GM18873 (cell line): ENCODE data around the gene ACTG2.
"Not testable (repeated sequence)": the region's sequence is repeated elsewhere in the genome, so short reads cannot be mapped to it uniquely, and the experiment has no call there.

Experiments used
- ATAC-seq: cut with Tn5 transposase; IDR thresholded peaks from one replicate; pipeline ENCODE4 v1.9.1; 2021; ENCODE audit warnings: mild to moderate bottlenecking, moderate library complexity, moderate number of reproducible peaks; ENCODE audit not compliant: unreplicated experiment, low FRiP score

Gene ACTG2

GRCh38 chr2:73891276-73891901, 1.4 kb upstream of the ACTG2 start:
- no peak for ATAC-seq

DNA sequence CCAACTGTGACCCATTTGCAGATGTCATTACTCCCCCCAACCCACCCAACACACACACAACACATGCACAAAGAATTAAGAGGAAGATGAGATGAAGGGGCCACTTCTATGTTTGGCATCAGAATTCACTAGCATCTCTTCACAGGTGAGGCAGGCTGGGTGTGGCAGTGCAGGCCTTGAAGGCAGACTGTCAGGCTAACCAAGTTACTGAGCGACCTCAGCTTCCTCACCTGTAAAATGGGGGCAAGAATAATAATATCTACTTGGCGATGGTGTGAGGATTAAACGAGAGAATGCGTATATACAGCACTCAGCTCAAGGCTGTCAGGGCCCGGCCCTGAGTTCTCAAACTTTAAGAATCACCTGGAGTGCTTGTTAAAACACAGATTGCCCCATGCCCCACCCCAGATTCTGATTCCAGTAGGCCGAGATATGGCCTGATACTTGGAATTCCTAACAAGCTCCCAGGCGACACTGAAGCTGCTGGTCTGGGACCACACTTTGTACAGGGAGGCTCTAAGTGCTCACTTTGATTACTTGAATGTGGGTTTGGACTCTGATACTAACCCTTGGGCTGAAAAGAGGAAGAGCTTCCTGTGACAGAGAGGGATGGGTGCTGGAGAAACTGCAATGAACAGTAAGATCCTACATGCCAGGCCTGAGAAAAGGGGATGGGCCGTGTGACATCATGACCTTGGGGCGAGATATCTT, 1.1 kb downstream of the ACTG2 start:
- no peak for ATAC-seq

DNA sequence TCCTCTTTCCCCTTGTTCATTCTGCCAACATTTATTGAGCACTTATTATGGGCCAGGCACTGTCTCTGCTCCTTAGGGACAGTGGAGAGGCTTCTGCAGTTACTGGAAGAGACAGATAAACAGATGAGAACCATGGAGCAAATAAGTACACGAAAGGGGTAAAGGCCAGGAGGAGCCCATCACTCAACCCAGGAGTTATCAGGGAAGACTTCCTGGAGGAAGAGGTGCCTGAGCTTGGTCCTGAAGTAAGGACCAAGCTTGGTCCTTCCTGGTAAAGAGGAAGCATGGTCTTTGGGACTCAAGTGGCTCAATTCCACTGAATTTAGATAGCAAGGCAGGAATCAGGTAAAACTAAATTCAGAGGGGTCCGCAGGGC, 1.7 kb downstream of the ACTG2 start:
- ATAC-seq = no peak

GRCh38 chr2:73894877-73895276, 2.1 kb downstream of the ACTG2 start:
- no peak for ATAC-seq

DNA sequence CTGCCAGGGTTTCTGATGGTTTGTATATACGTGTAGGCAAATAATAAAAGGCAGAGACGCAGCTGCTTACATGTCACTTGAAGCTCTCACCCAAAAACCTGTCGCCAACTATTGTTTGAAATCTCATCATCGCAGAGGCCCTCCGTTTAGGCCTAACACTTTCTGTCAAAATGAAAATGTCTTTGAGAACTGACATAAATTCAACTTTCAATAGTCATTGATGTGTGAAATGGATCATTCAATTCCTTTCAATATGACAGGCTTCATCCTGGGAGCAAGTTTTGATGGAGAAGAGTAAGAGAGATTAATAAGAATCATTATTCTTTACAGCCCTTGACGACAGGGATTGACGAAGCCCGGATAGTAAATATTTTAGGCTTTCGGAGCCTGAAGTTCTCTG, 2.7 kb downstream of the ACTG2 start:
- ATAC-seq = no peak

DNA sequence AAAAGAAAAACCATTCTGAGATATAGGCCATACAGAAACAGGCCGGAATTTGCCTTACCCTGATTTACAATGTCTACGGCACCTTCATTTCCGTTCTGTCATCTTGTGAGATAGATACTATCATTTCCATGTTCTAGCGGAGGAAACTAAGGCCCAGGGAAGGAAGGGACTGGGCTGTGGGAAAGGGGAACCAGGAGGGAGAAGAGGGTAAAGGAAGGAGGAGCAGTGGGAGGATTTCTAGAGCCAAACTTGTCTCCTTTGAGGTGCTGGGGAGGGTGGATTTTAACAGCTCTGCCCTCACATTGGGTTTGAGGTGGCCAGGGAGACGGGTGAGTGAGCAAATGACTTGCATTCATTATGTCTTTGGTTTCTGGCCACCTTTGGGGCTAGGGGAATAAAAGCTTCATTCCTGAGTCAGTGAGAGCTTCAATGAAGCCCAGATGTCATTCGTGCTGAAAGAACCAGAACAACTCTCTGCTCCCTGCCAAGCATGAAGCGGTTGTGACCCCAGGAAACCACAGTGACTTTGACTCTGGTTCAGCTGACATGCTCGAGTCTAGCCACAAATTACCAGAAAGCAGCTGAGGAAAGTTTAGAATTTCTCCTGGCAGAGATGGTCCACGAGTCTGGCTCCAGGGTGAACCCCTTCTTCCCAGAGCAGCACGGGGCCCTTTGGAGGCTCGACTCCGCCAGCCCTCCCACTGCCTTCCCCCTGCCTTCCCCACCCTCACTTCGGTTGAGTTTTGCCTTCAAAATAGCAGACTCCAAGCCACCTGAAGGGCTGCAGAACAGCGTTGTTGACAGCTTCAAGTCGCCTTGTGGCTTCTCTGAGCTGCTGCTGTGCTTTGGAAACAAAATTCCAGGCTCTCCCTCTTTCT, 3.8 kb downstream of the ACTG2 start:
- ATAC-seq = no peak

- no peak for ATAC-seq
Measured at GRCh38 chr2:73897240-73897583, 4.4 kb downstream of the ACTG2 start.

GRCh38 chr2:73897934-73898333, 5.1 kb downstream of the ACTG2 start:
- no peak for ATAC-seq

DNA sequence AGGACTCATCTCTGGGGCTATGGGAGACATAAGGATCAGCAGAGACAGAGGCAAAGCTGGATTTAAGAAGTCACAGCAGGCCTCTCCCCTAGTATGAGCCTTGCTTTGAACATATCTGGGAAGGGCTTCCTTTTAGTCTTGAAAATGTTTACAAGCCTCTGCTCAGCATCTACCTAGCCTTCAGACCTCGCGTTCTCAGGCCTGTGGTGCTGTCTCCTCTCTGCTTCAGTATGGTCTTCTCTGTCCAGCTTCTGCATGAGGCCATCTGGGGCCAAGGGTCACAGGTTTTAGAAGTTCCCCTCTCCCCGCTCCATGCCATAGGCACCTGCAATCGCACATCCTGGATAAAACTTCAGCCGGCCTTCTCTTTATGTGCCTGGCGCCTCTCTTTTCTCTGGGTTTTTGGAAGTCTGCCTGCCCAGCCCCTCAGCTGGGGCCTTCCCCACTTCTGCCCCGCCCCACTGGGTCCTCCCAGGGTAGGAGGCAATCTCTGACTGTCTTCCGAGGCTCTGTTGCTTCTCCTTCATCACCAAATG, 7.1 kb downstream of the ACTG2 start:
- ATAC-seq = no peak

DNA sequence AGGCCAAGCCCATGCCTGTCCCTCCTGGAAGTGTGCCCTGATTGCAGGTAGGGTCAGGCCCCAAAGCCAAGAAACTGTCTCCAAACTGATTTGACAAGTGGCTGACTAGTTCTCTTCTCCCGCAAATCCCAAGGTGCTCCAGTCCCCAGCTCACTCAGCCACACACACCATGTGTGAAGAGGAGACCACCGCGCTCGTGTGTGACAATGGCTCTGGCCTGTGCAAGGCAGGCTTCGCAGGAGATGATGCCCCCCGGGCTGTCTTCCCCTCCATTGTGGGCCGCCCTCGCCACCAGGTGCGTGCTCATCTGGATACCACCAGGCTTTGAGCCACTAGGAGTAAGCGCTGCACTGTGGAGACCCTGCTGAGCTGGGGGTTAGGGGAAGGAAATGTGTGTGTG, 8.3 kb downstream of the ACTG2 start:
- ATAC-seq = no peak

DNA sequence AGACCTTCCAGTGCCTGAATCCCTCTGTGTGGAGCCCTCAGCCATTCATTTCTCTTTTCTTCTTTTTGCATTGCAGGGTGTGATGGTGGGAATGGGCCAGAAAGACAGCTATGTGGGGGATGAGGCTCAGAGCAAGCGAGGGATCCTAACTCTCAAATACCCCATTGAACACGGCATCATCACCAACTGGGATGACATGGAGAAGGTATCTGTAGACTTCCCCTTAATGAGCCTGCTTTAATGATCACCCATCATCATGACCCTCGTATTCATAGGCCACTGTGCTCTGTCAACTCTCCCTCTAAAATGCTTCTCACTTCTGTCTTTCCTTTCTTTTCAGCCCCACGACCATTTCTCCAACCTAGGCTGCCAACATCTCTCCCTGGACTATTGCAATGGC, 9.5 kb downstream of the ACTG2 start:
- ATAC-seq = no peak

DNA sequence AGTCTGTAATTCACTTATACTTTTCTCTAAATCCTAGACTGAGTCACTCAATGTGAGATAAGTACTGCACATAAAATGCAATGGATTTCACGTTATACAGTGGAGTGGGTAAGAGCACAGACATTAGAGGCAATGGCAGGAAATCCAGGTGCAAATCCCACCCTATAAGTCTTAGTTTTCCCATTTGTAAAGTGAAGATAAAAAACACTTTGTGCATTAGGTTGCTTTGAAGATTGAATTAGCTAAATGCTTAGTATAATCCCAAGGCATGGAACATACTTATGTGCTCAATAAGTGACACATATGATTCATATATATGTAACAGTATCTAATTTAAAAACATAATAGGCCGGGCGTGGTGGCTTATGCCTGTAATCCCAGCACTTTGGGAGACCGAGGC, 10.5 kb downstream of the ACTG2 start:
- no peak for ATAC-seq

GRCh38 chr2:73903949-73904613, 11.3 kb downstream of the ACTG2 start:
- not testable (repeated sequence) for ATAC-seq

GRCh38 chr2:73904952-73905351, 12.1 kb downstream of the ACTG2 start:
- no peak for ATAC-seq

DNA sequence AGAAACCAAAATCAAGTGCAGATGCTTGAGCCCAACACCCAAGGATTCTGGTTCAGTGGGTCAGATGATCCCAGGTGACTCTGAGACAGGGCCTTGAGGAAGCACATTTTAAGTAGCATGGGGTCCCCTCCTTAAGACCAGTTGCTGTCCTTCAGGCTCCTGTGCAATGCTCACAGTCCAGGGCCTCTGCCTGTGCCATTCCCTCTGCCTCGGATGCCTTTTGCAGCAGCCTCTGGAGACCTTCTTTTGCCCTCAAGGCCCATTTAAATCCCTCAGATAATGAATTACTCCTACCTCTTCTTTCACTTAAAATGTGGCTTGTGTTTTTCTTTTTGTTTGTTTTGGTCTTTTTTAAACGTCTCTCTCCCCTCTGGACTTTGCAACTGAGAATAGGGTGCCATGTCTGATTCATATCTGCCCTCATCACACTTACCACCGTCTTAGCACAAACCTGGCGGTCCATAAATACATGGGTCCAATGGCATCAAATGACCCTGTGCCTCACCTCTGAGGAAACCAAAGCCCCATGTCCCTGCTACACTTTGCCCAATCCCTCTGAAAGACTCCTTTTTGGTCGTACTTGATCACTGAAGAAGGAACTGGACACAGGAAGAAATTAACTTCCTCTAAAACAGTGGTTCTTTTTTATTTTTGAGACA, 14.2 kb downstream of the ACTG2 start:
- ATAC-seq = no peak

GRCh38 chr2:73907840-73908452, 15.1 kb downstream of the ACTG2 start:
- no peak for ATAC-seq

DNA sequence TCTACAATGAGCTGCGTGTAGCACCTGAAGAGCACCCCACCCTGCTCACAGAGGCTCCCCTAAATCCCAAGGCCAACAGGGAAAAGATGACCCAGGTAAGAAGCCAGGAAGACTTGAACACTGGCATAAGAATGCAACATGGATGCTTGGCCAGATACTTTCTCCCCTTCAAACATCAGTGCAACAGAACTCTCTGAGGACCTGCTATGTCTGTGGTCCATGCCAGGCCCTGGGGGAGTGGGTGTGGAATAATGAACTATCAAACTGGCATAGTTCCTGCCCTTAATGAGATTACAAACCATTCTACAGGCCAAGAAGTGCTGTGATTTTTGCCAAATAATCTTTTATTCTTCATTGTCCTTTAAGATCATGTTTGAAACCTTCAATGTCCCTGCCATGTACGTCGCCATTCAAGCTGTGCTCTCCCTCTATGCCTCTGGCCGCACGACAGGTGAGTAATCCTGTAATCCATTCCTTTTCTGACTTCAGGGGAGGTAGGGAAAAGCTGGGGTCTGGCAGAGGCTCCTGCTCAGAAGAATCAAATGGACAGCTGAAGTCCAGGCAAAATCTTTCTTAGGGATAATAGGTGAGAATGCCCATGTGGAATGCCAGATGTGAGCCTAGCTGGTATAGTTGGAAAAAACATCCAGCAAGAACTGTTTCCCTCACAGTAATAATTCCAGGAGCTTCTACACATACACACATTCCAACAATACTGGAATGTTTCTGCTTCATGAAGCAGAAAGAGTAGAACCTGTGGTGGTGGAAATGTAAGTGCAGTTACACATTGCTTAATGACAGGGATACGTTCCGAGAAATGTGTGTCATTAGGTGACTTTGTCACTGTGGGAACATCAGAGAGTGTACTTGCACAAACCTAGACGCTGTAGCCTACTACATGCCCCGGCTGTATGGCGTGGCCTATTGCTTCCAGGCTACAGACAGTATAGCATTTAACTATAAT, 16.2 kb downstream of the ACTG2 start:
- ATAC-seq = no peak

DNA sequence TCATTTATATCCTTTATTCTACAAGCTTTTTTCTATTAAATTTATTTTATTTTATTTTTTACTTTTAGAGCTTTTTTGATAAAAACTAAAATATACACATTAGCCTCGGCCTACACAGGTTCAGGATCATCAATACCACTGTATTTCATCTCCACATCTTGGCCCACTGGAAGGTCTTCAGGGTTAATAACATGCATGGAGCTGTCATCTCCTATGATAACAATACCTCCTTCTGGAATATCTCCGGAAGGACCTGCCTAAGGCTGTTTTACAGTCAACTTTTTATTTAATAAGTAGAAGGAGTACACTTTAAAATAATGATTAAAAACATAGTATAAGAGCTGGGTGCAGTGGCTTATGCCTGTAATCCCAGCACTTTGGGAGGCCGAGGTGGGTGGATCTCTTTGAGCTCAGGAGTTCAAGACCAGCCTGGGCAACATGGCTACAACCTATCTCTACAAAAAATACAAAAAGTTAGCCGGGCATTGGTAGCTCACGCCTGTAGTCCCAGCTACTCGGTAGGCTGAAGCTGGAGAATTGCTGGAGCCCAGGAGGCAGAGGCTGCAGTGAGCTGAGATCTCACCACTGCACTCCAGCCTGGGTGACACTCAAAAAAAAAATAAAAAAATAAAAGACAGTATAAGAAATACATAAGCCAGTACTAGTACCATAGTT, 18.2 kb downstream of the ACTG2 start:
- ATAC-seq = no peak
